IMR-90 (cell line): ENCODE data around the gene NOXA1. TPM values are rescaled to one million over a fixed set of nuclear protein-coding genes. Genes with fewer than 3 reads are reported as not detected.

Experiments
- ATAC-seq: fragments of 200-7000 bp; cut with Tn5 transposase; 2 replicates; pipeline ENCODE4 v1.9.1; 2020; ENCODE audit warnings: low read depth, mild to moderate bottlenecking, moderate library complexity
- BruUV-seq: library from RNA; stranded (reverse); fragments of 400-500 nt; replicated peaks from 2 replicates; lab custom pipeline; 2021; lab: Mats Ljungman, UMichigan
- CTCF ChIA-PET: fragments of 300-600 bp; formaldehyde crosslinking; extraction: SDS; loops from one replicate; lab custom pipeline; 2021; ENCODE audit warnings: antibody characterized with exemption; lab: Yijun Ruan, JAX
- POLR2A ChIA-PET: fragments of 300-600 bp; sonication (Branson Sonifier 250); formaldehyde crosslinking; loops from one replicate; lab custom pipeline; 2022; ENCODE audit warnings: antibody characterized with exemption; ENCODE audit not compliant: unreplicated experiment; lab: Charles Lee
- DNase-seq: peaks from one replicate; pipeline ENCODE4 v3.0.0; 2013
- H2AFZ ChIP-seq: replicated peaks from 2 replicates; pipeline ENCODE3; 2013; ENCODE audit warnings: low read length, mild to moderate bottlenecking; ENCODE audit not compliant: poor library complexity
- H2AK5ac ChIP-seq: 2 replicates; pipeline ENCODE4 v1.6.1; 2013; ENCODE audit warnings: low read depth, low read length, inconsistent platforms
- H2AK9ac ChIP-seq: replicated peaks from 2 replicates; pipeline ENCODE3; 2013; ENCODE audit warnings: mild to moderate bottlenecking, low read depth, low read length, moderate library complexity; ENCODE audit not compliant: poor library complexity
- H2BK120ac ChIP-seq: 2 replicates; pipeline ENCODE4 v1.6.1; 2013; ENCODE audit warnings: low read depth, low read length, inconsistent platforms
- H2BK15ac ChIP-seq: 3 replicates; pipeline ENCODE4 v1.6.1; 2013; ENCODE audit warnings: low read depth, low read length, inconsistent platforms
- H2BK20ac ChIP-seq: 2 replicates; pipeline ENCODE4 v1.6.1; 2013; ENCODE audit warnings: low read depth, mild to moderate bottlenecking, inconsistent platforms, low read length, moderate library complexity
- H2BK5ac ChIP-seq: 2 replicates; pipeline ENCODE4 v1.6.1; 2013; ENCODE audit warnings: mild to moderate bottlenecking, low read depth, low read length, inconsistent platforms; ENCODE audit not compliant: poor library complexity, severe bottlenecking
- H3K14ac ChIP-seq: replicated peaks from 2 replicates; pipeline ENCODE4 v1.6.1; 2013; ENCODE audit warnings: low read depth, low read length, inconsistent platforms
- H3K18ac ChIP-seq: 2 replicates; pipeline ENCODE4 v1.6.1; 2013; ENCODE audit warnings: low read depth, low read length, control low read depth
- H3K23ac ChIP-seq: 2 replicates; pipeline ENCODE4 v1.6.1; 2013; ENCODE audit warnings: low read depth, low read length, inconsistent platforms
- H3K27ac ChIP-seq: 2 replicates; pipeline ENCODE4 v1.5.1; 2013; ENCODE audit warnings: mild to moderate bottlenecking, control low read depth, low read length; ENCODE audit not compliant: insufficient read depth
- H3K27me3 ChIP-seq: 2 replicates; pipeline ENCODE4 v1.6.1; 2013; ENCODE audit warnings: low read length; ENCODE audit not compliant: control insufficient read depth, insufficient read depth
- H3K36me3 ChIP-seq: 2 replicates; pipeline ENCODE4 v1.6.1; 2013; ENCODE audit warnings: low read length, mixed read lengths; ENCODE audit not compliant: control insufficient read depth, insufficient read depth
- H3K4ac ChIP-seq: 2 replicates; pipeline ENCODE4 v1.6.1; 2013; ENCODE audit warnings: low read depth, low read length, inconsistent platforms
- H3K4me1 ChIP-seq: 2 replicates; pipeline ENCODE4 v1.6.1; 2013; ENCODE audit warnings: low read length, mixed read lengths; ENCODE audit not compliant: control insufficient read depth, insufficient read depth
- H3K4me2 ChIP-seq: 2 replicates; pipeline ENCODE4 v1.6.1; 2013; ENCODE audit warnings: low read depth, mild to moderate bottlenecking, control low read depth, low read length, moderate library complexity
- H3K4me3 ChIP-seq: 2 replicates; pipeline ENCODE4 v1.5.1; 2013; ENCODE audit warnings: low read depth, mild to moderate bottlenecking, control low read depth, low read length, moderate library complexity; ENCODE audit not compliant: insufficient read depth
- H3K56ac ChIP-seq: 2 replicates; pipeline ENCODE4 v1.6.1; 2013; ENCODE audit warnings: low read length, inconsistent platforms; ENCODE audit not compliant: insufficient read depth; ENCODE audit errors: extremely low read depth
- H3K79me1 ChIP-seq, 2 experiments: 2 replicates each; pipeline ENCODE4 v1.6.1; 2013; ENCODE audit warnings: low read length in 2 of 2, inconsistent platforms in 1 of 2, low read depth in 1 of 2
- H3K9ac ChIP-seq: 2 replicates; pipeline ENCODE4 v1.6.1; 2013; ENCODE audit warnings: low read depth, low read length, control low read depth
- H3K9me1 ChIP-seq: 2 replicates; pipeline ENCODE4 v1.6.1; 2013; ENCODE audit warnings: low read length, inconsistent platforms; ENCODE audit not compliant: insufficient read depth
- H3K9me3 ChIP-seq: 2 replicates; pipeline ENCODE4 v1.6.1; 2013; ENCODE audit warnings: low read length; ENCODE audit not compliant: control insufficient read depth, insufficient read depth
- H4K20me1 ChIP-seq: 2 replicates; pipeline ENCODE4 v1.6.1; 2013; ENCODE audit warnings: low read length, inconsistent platforms; ENCODE audit not compliant: insufficient read depth
- H4K5ac ChIP-seq: 2 replicates; pipeline ENCODE4 v1.6.1; 2013; ENCODE audit warnings: mild to moderate bottlenecking, low read depth, low read length, control low read depth
- H4K8ac ChIP-seq, 2 experiments: 2 replicates each; pipeline ENCODE4 v1.6.1; 2013; ENCODE audit warnings: low read depth in 2 of 2, low read length in 2 of 2, control low read depth in 1 of 2, inconsistent platforms in 1 of 2
- H4K91ac ChIP-seq: 2 replicates; pipeline ENCODE4 v1.6.1; 2013; ENCODE audit warnings: low read depth, low read length, inconsistent platforms; ENCODE audit not compliant: insufficient read depth
- ELK1 ChIP-seq: fragments of 150-350 bp; IDR thresholded peaks from 2 replicates; pipeline ENCODE4 v1.6.1; 2016; ENCODE audit warnings: low read depth, mild to moderate bottlenecking, low read length, moderate library complexity, borderline replicate concordance
- NFE2L2 ChIP-seq: fragments of 150-350 bp; IDR thresholded peaks from 2 replicates; pipeline ENCODE4 v1.6.1; 2016; ENCODE audit warnings: low read depth, mild to moderate bottlenecking, low read length
- RFX5 ChIP-seq: IDR thresholded peaks from 2 replicates; pipeline ENCODE4 v1.8.0; 2012; ENCODE audit warnings: low read depth, mild to moderate bottlenecking, low read length, moderate library complexity
- SMC3 ChIP-seq: fragments of 150-350 bp; IDR thresholded peaks from 2 replicates; pipeline ENCODE4 v1.6.1; 2016; ENCODE audit warnings: low read depth, mild to moderate bottlenecking, antibody characterized with exemption, low read length, moderate library complexity
- WGBS, 2 experiments: methylation state at CpG; one replicate each; pipeline versions ENCODE4 v1.1.5 to v1.1.7; 2013; ENCODE audit warnings: missing lambda C conversion rate in 2 of 2; ENCODE audit not compliant: insufficient read length in 1 of 2; ENCODE audit errors: extremely low coverage in 2 of 2; 5-methylcytosine and 5-hydroxymethylcytosine counted together
- dilution Hi-C: fragments of 300-500 bp; cut with HindIII; formaldehyde crosslinking; loops from one replicate; pipeline ENCODE4 v1.14.3; 2018; ENCODE audit warnings: low sequenced_read_pairs; ENCODE audit not compliant: unreplicated experiment
- in situ Hi-C: fragments of 300-500 bp; cut with MboI; formaldehyde crosslinking; loops from 3 replicates; pipeline ENCODE4 v1.14.3; 2019; ENCODE audit warnings: low sequenced_read_pairs, inconsistent platforms, mixed read lengths
- intact Hi-C: fragments of 100-400 bp; cut with micrococcal nuclease; formaldehyde crosslinking; loops from 2 replicates; pipeline ENCODE4 v1.10.0; 2022
- polyA plus RNA-seq, 3 experiments: library from polyadenylated mRNA; depleted of rRNA; stranded (reverse); fragments of >200 nt; gene quantifications; 2 replicates each; pipeline ENCODE4 v1.2.3, GENCODE V29; 2012; ENCODE audit warnings: low replicate concordance in 1 of 3
- total RNA-seq: library from RNA; depleted of rRNA; stranded (reverse); fragments of >200 nt; gene quantifications from 2 replicates; pipeline ENCODE4 v1.2.3, GENCODE V29; 2012

NOXA1 gene
- total and polyA plus RNA-seq, 2 of the 4 experiments (the other 2 are of a cell fraction) = 0.17 TPM; not detected in 1

GRCh38 chr9:137456061-137456863, 33.1 kb downstream of the NOXA1 start (continued):
- TF ChIP-seq RFX5 = no peak

GRCh38 chr9:137456864-137457405, 33.7 kb downstream of the NOXA1 start:
- H3K27ac ChIP-seq = no peak overlapping the region
- dilution Hi-C loops (no loop called here), in situ Hi-C loops (no loop called here), intact Hi-C loops (no loop called here)
- peaks cover 32% of the 10 kb centered on the region for H3K36me3 ChIP-seq
- H3K4ac ChIP-seq = no peak overlapping the region; the same call in 1 of the 2 replicates
- H3K4me1 ChIP-seq = peaks cover 24% of the 10 kb centered on the region
- H3K4me2 ChIP-seq = peak overlapping the region; percentile 6; the same call in 1 of the 2 replicates
- WGBS, 2 experiments = 92% methylated on average over 5 of the region's 10 CpGs; no CpG with 5 or more reads in 1 of the 2 experiments
- no peak overlapping the region for H2BK120ac ChIP-seq
- H2BK20ac ChIP-seq = no peak overlapping the region
- H3K9me3 ChIP-seq = no peaks in the 10 kb centered on the region
- no peak for ATAC-seq
- DNase-seq = no peak
- no peaks in the 10 kb centered on the region for H3K27me3 ChIP-seq
- H3K14ac ChIP-seq = no peak overlapping the region
- no TSS peak for BruUV-seq
- ChIA-PET CTCF (interaction anchor here (0.8 kb wide), 1 partner anchor 155 kb away, joined by 3 read pairs; the partner anchor contains the start of gene NRARP), POLR2A (no interaction called here)
- peak overlapping the region; percentile 72 for H2AK9ac ChIP-seq
- H2AFZ ChIP-seq = peak overlapping the region; percentile 21
- no peak overlapping the region for H4K5ac ChIP-seq
- no peak overlapping the region for H3K9ac ChIP-seq
- no peak overlapping the region for H4K8ac ChIP-seq
- H4K20me1 ChIP-seq = peaks cover 37% of the 10 kb centered on the region
- no peak overlapping the region for H4K91ac ChIP-seq
- H2AK5ac ChIP-seq = peak overlapping the region; percentile 8; the same call in 1 of the 2 replicates
- no peak overlapping the region for H2BK5ac ChIP-seq
- H3K56ac ChIP-seq = no peak overlapping the region
- peak overlapping the region; percentile 42; the same call in 1 of the 2 replicates for H3K23ac ChIP-seq
- H3K18ac ChIP-seq = no peak overlapping the region
- TF ChIP-seq NFE2L2 (no peak), SMC3 (no peak), ELK1 (no peak)
- no peak overlapping the region for H2BK15ac ChIP-seq
- H3K9me1 ChIP-seq = no peaks in the 10 kb centered on the region
- peaks cover 6 to 42% of the 10 kb centered on the region in 2 experiments; a peak in 3 of 4 replicates for H3K79me1 ChIP-seq
- no peak overlapping the region for H3K4me3 ChIP-seq
